Fibroblast of pulmonary artery (primary cell): ENCODE measurements around the gene ATXN1.
A peak's percentile ranks its signal among the peaks of the same experiment; 100 is the strongest.

Source experiments
- DNase-seq: peaks from one replicate; pipeline ENCODE4 v3.0.0-alpha.2; 2010; ENCODE audit warnings: low read depth
- H3K4me3 ChIP-seq: replicated peaks from 2 replicates; pipeline ENCODE4 v1.5.1; 2011; ENCODE audit warnings: low read depth, mild to moderate bottlenecking, control low read depth, low read length, moderate library complexity
- TF ChIP-seq, protein P1 (sequence below): IDR thresholded peaks from 2 replicates; pipeline ENCODE4 v1.5.1; 2011; ENCODE audit warnings: mild to moderate bottlenecking, control low read depth, low read length, inconsistent platforms; ENCODE audit errors: missing control alignments

The ATXN1 gene

DNA sequence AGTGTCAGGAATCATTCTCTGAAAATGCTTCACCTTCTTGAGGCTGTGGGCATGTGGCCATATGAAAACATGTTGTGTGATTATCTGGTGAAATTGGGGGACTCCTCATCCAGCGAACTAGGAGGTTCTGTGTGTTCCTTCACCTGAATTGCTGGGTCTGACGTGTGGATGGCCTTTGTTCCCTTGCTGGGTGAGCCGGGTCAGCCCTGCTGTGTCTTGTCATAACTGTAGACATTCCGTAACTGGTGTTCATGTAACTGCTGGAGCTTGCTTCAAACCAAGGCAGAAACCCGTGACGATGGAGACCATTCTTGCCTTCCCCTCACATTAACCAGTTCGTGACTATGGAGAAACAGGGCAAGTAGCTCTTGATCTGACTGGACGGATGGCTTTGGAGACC, 399.4 kb downstream of the ATXN1 start:
- TF ChIP-seq, protein P1, sequence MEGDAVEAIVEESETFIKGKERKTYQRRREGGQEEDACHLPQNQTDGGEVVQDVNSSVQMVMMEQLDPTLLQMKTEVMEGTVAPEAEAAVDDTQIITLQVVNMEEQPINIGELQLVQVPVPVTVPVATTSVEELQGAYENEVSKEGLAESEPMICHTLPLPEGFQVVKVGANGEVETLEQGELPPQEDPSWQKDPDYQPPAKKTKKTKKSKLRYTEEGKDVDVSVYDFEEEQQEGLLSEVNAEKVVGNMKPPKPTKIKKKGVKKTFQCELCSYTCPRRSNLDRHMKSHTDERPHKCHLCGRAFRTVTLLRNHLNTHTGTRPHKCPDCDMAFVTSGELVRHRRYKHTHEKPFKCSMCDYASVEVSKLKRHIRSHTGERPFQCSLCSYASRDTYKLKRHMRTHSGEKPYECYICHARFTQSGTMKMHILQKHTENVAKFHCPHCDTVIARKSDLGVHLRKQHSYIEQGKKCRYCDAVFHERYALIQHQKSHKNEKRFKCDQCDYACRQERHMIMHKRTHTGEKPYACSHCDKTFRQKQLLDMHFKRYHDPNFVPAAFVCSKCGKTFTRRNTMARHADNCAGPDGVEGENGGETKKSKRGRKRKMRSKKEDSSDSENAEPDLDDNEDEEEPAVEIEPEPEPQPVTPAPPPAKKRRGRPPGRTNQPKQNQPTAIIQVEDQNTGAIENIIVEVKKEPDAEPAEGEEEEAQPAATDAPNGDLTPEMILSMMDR, result no peak

GRCh38 chr6:16361121-16361520, 400.1 kb downstream of the ATXN1 start:
- no peak for DNase-seq
- TF ChIP-seq, protein P1, result no peak
- no peak overlapping the region for H3K4me3 ChIP-seq

More for the DNA sequence above, 399.4 kb downstream of the ATXN1 start:
- no peak overlapping the region for H3K4me3 ChIP-seq
- no peak for DNase-seq

- TF ChIP-seq, protein P1, result no peak
- DNase-seq, result no peak
- no peak overlapping the region for H3K4me3 ChIP-seq
Observed at GRCh38 chr6:16360365-16360764, 400.9 kb downstream of the ATXN1 start.

DNA sequence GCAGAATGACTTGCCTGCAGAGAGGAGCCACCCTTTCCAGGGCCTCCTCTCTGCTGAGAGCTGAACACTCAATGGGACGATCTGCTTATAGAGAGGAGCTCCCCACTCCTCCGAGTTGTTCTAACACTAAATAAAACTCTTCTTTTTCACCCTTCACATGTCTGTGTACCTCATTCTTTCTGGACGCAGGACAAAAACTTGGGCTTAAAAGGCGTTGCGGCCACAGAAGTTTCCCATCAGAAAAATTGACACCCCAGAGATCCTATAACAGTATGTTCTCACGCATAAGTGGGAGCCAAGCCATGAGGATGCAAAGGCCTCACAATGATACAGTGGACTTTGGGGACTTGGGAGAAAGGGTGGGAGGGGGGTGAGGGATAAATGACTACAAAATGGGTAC, 401.7 kb downstream of the ATXN1 start:
- no peak overlapping the region for H3K4me3 ChIP-seq
- DNase-seq, result no peak
- TF ChIP-seq, protein P1, result no peak

DNA sequence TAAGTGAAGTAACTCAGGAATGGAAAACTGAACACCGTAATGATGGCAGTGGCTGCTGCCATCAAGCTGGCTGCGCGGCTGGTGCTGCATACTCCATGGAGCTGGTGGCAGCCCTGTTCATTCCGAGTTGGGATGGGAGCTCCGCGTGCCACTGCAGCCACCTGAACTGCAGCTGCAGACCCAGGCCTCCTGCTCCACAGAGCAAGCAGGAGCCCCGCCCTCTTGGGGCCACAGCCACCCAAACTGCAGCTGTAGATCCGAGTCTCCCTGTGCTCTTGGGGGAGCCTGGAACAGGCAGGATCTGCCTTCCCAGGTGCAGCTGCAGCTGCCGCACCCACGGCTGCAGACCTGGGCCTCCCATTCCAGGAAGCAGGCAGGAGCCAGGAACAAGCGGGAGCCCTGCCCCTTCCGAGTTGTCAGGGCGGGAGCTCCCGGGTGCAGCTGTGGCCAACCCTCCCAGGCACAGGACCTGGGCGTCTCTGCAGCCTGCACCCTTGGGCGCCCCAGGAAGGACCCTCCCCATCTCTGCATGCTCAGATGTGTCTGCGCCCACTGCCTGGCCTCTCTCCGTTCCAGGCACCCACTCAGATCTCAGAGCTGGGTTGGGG, 402.6 kb downstream of the ATXN1 start:
- DNase-seq, result no peak
- TF ChIP-seq, protein P1, result no peak
- H3K4me3 ChIP-seq, result no peak overlapping the region

GRCh38 chr6:16355699-16356446, 405.4 kb downstream of the ATXN1 start:
- DNase-seq, result peak; percentile 39
- TF ChIP-seq, protein P1, result no peak
- no peak overlapping the region for H3K4me3 ChIP-seq

DNA sequence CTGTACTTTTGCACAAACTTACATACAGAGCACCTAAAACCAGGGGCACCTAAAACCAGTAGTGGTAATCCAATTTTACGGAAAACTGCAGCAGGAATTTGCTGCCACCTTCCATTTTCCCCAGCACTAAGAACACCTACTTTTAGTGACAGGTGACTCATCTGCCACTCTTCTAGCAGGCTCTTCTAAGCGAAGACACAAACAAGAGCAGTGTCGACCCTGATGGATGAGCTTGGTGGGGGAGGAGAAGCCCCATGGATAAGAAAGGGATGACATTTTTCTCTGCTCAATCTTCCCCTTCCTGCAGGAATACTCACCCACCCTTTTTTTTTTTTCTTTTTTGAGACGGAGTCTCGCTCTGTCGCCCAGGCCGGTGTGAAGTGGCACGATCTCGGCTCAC, 406.0 kb downstream of the ATXN1 start:
- no peak overlapping the region for H3K4me3 ChIP-seq
- no peak for DNase-seq
- TF ChIP-seq, protein P1, result no peak
